Stimulated activated CD8-positive, alpha-beta memory T cell treated with anti-CD3 and anti-CD28 coated beads, Interleukin-12 subunit alpha, Interleukin-12 subunit beta, amount 100 ng/mL, for 24 hours (primary cell): Measurements from ENCODE around the gene MAPK8IP3.

Source experiments
- DNase-seq: peaks from one replicate; pipeline ENCODE4 v3.0.0-alpha.2; 2020; ENCODE audit errors: extremely low read depth

MAPK8IP3 gene

DNA sequence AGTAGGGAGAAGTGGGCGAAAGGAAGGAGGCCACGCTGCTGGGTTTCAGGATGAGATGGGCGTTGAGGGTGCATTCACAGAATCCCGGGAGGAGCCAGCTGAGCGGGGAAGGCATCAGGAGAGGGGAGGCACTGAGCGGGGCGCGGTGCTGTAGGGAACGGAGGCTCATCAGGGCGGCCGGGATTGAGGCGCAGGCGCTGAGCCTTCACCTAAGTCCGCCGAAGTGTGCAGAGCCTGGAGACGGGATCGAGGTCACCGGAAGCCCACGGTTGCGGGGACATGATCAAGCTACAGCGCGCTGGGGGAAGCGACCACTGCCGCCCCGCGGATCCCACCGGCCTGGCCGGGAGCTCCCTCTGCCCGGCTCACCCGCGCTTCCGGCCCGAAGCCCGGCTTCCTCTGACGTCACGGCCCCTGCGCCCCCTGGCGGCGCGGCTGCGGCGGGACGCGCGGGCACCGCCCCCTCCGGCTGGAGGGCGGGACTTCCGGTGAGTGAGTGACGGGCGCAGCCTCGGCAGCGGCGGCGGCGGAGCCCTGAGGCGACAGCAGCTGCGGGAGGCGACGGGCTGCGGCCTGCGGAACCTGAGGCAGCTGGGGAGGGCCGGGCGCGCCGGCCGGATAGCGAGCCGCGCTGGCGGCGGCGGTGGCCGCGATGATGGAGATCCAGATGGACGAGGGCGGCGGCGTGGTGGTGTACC, at the start of gene MAPK8IP3:
Gene MAPK8IP3 (plus strand): TSS at position 508 of the 698 bp plus-strand sequence. CDS start 145 bp downstream, at position 653.
- peak; percentile 76 for DNase-seq

- DNase-seq, result no peak
Observed at GRCh38 chr16:1656808-1657617, 49.0 kb upstream of the MAPK8IP3 start.

DNA sequence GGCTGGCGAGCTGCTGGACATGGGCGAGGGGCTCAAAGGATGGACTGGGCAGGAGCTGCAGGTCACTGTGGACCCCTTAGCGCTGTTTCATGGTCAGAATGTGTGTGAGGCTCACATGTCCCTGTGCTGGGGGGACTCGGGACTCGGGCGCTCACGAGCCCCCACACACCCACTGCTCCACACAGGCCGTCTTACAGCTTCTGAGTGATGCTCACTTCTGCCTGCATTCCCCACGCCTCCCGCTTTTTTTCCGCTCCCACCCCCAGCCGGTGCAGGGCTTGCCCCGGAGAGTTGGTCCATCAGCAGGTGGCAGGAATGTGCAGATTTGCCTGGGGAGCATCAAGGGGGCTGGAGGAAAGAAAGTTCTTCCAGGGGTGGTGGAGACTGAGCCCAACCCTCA, 48.2 kb upstream of the MAPK8IP3 start:
- no peak for DNase-seq

DNA sequence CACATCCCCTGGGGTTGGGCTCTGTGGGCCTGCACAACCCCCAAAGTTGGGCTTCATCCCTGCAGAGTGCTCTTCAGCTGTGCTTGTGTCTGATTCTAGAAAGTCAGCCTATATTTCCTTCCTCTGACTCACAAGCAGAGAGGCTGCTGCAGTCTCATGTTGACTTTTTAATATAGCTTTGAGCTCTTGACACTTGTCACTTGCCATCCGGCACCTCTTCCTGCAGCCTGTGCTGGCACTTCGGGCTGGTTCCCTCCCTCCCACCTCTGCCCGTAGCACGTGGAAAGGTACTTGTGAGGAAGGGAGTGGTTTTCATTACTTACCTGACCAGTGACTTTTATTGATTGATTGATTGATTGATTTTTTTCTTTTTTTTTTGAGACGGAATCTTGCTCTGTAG, 47.0 kb upstream of the MAPK8IP3 start:
- DNase-seq, result no peak

GRCh38 chr16:1661826-1662225, 44.2 kb upstream of the MAPK8IP3 start:
- no peak for DNase-seq

- no peak for DNase-seq
Observed at GRCh38 chr16:1662543-1662942, 43.5 kb upstream of the MAPK8IP3 start.

DNA sequence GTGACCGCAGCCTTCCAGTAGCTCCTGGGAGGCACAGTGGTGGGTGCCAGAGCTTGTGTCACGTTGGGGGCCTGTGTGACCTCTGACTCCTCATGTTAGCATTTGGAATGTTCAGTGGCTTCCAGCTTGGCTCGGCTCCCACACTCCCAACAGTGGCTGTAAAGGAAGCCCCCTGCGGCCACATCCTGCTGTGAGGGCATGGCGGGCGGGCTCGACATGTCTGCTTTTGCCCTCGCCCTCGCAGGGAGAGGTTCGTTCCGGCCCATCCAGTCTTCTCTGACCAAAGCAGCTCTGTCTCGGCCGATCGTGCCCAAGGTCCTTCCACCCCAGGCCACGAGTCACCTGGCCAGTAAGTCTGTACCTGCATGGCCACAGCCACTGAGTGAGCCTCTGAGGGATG, 40.2 kb upstream of the MAPK8IP3 start:
- no peak for DNase-seq

DNA sequence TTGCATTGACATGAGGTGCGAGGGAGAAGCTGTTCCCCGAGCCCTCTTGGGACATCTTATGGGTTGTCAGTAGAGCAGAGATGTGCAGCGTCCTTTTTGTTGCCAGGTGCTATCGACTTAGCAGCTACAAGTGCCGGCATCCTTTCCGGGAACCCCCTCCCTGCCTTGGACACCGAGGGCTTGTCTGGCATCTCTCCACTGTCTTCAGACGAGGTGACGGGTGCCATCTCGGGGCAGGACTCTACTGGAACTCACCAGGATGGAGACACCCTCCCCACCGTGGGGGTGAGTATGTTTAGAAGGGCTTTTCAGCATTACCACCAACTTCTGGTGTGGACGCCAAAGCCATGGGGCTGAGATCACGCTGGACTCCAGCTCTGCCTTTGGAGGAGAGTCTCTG, 39.7 kb upstream of the MAPK8IP3 start:
- no peak for DNase-seq

DNA sequence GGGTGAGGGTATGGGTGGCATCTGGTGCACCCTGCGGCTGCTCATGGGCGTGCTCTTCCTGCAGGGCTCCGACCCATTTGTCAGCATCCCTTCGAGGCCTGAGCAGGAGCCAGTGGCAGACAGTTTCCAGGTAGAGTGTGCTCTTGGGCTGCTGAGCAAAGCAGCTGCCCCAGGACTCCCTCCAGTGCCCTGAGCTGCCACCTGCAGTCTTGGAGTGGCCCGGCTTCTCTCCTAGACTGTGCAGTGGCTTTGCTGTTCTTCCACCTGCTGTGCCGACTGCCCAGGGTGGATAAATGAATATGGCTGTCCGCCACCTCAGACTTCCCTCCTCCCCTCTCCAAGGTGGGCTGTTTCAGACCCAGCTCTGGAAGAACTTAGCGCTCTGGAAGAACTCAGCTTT, 38.7 kb upstream of the MAPK8IP3 start:
- DNase-seq, result no peak

GRCh38 chr16:1667916-1668315, 38.1 kb upstream of the MAPK8IP3 start:
- no peak for DNase-seq

DNA sequence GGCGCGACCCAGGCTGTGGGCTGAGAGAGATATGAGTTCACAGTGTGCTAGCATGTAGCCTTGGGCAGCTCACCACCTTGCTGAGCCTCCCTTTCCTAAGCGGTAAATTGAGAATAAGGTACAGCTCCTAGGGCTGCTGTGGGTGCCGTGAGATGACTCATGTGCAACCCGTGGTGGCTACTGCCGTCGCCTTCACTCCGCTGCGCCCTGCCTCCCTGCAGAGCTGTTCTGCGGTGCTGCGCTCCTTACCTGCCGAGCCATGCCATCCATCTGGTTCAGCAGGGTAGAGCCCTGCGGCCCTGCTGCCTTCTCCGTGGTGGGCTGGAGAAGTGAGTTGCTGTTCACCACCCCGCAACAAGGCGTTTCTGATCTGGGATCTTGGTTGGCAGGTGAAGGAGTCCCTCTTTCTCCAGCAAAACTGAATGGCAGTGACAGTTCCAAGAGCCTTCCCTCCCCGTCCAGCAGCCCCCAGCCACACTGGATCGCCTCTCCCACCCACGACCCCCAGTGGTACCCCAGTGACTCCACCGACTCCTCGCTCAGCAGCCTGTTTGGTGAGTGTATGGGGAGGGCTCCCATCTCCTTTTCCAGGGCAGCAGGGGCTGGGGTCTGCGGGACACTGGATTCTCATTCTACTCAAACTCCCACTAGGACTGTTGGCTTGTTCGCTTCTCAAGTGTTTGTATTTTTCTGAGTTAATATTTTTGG, 37.2 kb upstream of the MAPK8IP3 start:
- no peak for DNase-seq

DNA sequence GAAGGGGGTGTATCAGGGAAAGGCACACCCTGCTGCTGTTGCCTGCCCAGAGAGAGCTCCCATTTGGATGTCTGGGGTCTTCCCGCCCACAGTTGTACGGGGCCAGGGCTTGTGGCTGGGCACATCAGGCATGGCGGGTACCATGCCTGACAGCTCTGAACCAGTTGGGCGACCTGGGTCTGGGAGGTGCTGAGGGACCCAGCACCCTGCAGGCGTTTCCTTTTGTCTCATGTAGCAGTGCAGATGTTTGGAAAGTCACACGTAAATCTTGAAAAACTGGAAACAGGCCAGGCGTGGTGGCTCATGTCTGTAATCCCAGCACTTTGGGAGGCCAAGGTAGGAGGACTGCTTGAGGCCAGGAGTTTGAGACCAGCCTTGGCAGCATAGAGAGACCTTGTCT, 36.3 kb upstream of the MAPK8IP3 start:
- DNase-seq, result no peak

GRCh38 chr16:1670371-1670770, 35.6 kb upstream of the MAPK8IP3 start:
- DNase-seq, result no peak

DNA sequence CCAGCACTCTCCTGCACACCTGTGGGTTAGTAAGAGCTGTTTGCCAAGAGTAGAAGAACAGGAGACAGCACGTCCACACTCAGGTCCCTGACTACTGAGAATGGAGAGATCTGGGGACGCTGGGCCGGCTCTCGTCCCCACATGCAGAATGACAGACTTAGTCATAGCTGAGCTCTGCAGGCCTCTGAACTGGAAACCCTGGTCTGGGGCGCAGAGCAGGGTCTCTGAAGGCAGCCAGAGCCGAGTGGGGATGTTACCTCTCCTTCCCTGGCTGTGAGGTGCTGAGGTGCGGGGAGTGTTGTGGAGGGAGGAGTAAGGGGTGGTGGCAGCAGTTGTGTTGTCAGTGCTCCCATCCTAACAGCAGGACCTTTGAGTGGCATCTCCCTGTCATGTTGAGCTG, 35.1 kb upstream of the MAPK8IP3 start:
- DNase-seq, result no peak

DNA sequence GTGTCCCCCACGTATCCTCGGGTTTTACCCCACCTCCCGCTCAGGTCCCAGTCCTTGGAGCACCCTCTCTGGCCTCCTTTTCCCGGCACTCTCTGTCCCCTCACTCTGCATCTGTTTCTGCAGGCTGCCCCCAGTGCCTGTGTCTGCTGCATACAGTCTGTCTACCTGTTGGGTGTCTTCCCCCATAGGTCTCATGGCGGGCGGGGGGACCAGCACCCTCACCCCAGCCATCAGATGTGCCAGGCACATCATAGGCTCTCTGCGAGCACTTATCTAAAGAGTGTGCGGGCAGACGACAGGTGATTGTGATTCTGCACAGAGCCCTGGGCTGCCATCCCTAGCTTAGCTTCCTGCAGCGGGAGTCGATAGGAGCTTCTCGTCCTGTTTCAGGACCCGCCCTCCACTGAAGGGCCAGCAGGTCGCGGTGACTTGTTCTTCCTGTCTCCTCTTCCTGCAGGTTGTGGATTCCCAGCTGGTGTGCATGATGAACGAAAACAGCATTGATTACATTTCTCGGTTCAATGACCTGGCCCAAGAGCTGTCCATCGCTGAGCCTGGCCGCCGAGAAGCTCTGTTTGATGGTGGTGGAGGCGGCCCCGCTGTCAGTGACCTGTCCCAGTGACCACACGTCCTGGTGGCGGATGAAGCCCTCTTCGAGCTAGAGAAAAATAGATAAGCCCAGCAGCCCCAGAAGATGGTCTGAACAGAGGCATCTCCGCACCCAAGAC, 32.4 kb upstream of the MAPK8IP3 start:
- DNase-seq, result no peak

GRCh38 chr16:1674306-1674705, 31.7 kb upstream of the MAPK8IP3 start:
- no peak for DNase-seq

DNA sequence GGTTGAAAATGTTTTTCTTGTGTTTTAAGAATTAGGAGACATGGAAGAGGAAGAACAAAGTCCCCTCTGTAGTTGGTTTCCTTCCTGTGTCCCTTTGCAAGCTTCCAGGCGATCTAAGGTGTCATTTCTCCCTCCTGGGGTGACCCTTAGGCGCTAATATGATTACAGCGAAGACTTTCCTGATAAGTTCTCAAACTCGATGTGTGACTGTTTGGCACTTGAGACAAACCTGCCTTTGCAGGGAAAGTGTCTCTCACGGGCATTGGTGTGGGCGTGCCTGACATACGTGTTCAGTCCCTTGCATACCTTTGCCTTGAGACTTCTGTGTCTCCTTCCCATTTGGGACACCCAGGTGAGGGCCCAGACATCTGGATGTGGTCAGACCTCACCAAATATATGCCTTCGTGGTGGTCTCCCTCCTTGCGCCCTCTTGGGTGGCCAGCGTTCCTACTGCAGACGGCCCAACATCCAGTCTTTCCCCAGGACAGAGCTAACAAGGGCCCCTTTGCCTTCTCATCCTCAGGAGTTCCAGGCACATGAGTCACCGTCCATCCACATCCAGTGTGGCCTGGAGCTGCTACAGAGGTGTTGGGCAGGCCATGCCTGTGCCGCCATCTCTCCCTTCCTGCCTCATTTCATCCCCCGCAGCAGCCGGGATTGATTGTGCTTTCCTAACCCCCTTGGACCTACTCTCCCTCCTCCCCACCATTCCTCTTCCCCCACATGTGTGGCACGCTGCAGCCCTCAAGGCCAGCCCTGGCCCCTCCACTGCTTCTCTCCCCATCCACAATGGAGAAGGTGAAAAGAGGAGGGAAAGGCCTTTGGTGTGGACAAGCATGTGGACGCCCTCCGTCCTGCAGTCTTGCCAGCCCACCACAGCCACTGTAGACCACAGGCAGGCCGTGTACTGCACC, 31.0 kb upstream of the MAPK8IP3 start:
- no peak for DNase-seq

GRCh38 chr16:1676661-1677060, 29.3 kb upstream of the MAPK8IP3 start:
- DNase-seq, result no peak

GRCh38 chr16:1677339-1677738, 28.7 kb upstream of the MAPK8IP3 start:
- no peak for DNase-seq

DNA sequence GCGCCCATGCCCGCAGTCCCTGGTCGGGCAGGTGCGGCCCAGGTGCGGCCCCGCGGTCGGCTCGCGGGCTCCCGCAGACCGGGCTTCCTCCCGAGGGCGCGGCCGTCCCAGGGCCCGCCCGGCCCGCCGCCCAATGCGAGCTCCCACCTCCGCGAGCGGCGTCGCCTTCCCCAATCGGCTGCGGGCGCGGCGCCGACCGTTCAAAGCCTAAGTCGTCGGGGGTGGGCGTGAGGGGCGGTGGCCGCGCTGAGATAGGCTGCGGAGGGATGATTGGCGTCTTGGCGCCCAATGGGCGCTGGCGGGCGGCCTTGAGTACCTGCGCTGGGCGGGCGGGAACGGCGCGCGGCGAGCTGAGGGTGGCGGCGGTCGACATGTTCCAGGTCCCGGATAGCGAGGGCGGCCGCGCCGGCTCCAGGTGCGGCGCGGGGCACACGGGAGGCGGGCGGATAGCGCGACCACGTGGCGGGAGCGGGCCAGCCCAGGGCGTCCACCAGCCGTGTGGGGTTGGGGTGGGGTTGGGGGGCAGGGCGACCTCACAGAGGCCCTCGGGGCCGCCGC, 28.0 kb upstream of the MAPK8IP3 start, which contains the start of gene JPT2:
Gene JPT2 (plus strand): TSS at position 338 of the 558 bp plus-strand sequence. CDS start 34 bp downstream, at position 372.
- DNase-seq, result peak; percentile 92
